HG03442 (cell line): Measurements from ENCODE around the gene FAM120A.

ENCODE experiments used
- ATAC-seq: cut with Tn5 transposase; IDR thresholded peaks from one replicate; pipeline ENCODE4 v1.9.1; 2021; ENCODE audit warnings: mild to moderate bottlenecking, moderate library complexity; ENCODE audit not compliant: unreplicated experiment

FAM120A gene

DNA sequence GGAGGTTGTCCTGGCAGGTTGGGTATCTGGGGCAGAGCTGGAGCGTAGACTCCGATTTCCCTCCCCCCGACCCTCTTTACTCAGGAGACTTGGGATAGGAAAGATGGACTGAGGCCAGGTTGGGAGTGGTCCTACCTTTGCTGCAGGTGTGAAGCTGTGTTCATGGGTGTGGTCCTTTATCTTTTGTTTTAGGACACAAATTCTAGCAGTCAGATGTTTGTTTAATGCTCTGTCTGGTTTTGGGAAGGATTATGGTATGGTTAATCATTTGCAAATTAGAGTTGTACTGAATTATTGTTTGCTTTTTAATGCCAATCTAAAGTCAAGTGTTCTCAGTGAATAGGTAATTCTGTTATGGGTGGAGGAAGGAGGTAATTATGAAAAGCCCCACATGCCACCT lies 16.0 kb downstream of the FAM120A start:
- ATAC-seq = no peak

DNA sequence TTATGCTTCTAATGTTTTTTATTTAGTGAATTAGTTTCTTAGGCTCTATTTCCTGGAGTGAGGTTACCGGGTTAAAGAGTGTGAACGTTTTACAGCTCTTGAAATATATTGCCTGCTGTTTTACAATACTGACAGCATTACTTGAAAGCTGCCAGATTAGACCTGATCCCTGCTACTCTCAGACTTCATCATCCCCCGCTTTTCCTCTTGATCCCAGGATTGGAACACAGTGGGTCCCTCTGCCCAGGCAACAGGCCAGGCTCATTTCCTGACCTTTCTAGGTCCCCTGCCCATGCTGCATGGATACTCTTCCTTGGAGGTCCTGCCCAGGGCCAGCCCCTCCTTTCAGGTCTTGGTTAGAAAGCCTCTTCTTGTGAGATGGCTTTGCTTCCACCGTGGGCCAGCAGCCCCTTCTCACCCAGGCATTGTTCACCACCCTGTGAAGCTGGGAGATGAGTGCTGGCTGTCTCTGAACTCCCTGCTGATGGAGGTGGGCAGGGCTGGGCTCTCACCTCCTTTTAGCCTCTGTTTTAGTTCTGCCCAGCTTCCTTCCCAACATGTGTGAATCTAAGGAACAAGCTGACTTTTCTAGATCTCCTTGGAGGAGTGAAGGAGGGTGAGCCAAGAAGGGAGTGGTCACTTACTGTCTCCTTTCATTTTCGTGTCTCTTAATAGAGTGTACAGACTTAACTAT lies 17.4 kb downstream of the FAM120A start:
- no peak for ATAC-seq

DNA sequence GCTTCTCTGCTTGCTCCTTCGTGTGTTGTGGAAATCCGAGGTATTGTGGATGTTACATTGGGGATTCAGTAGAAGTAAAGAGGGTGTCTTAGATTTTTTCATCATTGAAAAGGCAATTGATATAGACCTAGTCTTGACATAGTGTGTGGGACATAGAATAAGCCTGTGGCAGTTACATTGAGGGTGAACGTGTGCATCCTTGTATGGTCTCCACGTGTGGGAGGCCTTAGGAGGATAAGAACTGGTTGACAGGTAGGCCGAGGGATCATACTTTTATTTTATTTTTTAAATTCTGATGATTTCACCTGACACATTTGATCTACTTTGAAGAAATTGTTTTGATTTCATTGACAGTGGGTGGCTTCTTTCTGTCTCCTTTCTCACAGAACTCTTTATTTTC lies 18.9 kb downstream of the FAM120A start:
- ATAC-seq = no peak

GRCh38 chr9:93471124-93471523 lies 19.6 kb downstream of the FAM120A start:
- ATAC-seq = no peak

- ATAC-seq = no peak
Observed at GRCh38 chr9:93473411-93473810, 21.9 kb downstream of the FAM120A start.

DNA sequence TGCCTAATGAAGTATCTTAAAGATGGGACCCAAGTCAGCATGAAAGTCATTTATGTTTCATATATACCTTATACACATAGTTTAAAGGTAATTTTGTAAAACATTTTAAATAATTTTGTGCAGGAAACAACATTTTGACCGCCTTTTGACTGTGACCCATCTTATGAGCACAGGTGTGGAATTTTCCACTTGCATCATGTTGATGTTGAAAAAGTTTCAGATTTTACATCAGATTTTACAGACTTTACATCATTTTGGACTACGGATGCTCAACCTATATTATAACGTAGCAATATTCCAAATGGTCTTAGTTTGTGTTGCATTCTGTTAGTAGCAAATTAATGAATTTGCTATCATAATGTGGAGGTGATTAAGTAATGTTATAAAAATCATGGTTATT lies 23.6 kb downstream of the FAM120A start:
- ATAC-seq = no peak

- no peak for ATAC-seq
Observed at GRCh38 chr9:93475856-93476255, 24.4 kb downstream of the FAM120A start.

DNA sequence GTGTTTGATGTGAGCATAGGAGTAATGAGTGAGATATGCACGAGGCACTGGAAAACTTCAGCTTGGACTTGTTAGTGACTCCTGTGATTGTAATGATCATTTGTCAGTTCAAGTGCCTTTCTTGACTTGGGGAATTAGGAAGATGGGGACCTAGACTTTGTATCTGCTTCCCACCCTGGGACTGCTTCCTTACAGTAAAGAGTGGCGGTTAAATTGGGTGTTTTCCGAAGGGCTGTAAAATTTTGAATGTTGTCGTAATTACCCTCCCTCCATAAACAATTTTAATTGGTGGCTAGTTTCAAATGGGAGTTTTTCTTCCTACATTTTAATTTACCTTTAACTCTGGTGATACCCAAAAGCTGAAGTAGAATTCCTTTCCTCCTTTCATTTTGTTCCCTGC lies 25.4 kb downstream of the FAM120A start:
- no peak for ATAC-seq

- ATAC-seq = no peak
Observed at GRCh38 chr9:93477397-93477796, 25.9 kb downstream of the FAM120A start.

DNA sequence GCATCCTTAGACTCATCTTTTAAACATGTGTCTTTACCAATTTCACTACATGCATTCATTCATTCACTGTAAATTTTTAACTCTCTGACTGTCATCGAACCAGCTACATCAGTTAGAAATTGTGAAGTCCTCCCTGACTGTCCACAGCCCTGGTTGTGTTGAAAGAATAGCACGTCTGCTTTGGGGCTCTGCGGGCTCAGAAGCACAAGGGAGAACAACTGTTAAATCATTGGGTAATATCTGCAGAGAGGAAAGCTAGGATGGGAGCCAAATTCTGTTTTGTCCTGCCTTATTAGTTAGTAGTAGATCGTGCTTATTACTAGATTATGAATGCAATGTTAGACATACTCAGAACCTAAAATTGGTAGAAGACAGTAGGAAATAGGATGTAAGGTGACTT lies 28.2 kb downstream of the FAM120A start:
- no peak for ATAC-seq

DNA sequence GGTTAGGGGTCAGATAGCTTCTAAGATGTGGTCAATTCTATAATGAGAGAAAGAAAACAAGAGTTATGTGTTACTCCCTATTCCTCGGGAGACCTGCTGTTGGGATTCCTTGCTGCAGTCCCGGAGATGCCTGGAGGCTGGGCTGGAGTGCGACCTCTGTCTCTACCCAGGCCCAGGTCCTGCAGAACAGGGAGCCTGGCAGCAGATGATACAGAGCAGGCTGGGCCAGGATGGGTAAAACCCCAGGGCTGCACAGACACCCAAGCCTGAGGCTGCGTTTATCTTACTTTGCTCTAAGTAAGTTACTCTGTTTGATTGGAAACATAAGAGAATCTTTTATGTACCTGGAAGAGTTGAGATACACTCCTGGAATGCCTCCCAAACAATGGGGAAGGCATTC lies 28.8 kb downstream of the FAM120A start:
- ATAC-seq = no peak

- no peak for ATAC-seq
Observed at GRCh38 chr9:93480728-93481324, 29.3 kb downstream of the FAM120A start.

DNA sequence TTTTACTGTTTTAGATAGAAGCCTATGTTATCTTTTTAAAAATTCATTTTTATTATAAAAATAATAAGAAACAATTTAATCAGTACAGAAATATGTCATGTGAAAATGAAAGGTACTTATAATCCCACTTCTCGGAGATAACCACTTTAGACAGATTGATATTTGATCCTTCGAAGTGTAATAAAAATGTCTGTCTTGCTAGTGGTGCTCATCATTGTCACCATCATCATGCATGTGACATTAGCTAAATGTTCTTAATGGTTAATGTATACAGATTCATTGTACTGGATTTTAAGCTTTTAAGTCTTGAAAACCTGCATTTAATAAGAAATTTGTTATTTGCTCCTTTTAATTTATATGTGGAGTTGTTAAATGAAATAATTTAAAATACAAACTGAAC lies 32.0 kb downstream of the FAM120A start:
- ATAC-seq = no peak

- no peak for ATAC-seq
Observed at GRCh38 chr9:93486268-93486667, 34.8 kb downstream of the FAM120A start.

DNA sequence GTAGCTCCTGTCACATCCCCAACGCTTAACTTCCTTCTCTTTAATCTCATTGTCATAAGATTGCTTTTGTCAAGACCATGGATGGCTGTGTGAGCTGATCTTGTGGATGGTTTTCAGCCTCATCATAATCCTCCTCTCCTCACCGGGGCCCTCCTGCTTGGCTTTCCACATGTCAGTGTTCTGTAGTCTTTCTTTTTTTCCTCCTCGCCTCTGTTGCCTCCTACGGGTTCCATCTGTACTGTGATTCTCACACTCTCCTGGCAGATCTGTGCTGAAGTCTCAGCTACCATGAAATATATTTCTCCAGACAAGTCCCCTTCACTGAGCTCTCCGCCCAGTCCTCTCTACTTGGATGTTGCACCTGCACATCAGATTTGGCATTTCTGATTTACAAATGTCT lies 36.8 kb downstream of the FAM120A start:
- no peak for ATAC-seq

DNA sequence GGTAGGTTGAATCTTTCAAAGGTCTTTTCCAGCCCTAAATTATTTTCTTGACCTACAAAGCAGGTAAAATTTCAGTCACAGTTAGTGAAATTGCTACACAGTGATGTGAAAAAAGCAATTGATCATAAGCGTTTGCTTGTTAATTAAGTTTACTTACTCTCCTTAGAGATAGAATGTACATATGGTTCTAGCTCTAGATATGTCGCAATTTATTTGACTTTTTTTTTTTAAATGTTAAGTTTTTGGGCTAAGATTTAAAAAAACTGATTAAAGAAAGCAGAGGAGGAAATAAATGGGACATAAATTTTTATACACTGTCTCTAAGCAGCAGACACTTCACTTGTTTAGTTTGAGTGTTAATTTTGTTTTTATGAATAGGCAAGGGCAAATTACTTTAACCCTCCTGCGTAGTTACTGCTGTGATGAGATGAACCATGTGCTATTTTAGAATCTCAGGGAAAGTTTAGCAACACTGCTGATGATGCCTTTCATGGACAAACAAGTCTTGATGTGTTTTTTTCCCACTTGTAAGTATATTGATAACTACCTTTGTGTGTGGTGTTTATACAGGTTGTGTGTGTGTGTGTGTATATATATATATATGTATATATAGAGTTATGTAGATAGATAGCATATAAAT lies 40.2 kb downstream of the FAM120A start:
- ATAC-seq = no peak

- ATAC-seq = no peak
Observed at GRCh38 chr9:93492327-93492726, 40.8 kb downstream of the FAM120A start.

GRCh38 chr9:93493949-93494348 lies 42.5 kb downstream of the FAM120A start:
- ATAC-seq = no peak

- no peak for ATAC-seq
Observed at GRCh38 chr9:93496285-93496684, 44.8 kb downstream of the FAM120A start.

DNA sequence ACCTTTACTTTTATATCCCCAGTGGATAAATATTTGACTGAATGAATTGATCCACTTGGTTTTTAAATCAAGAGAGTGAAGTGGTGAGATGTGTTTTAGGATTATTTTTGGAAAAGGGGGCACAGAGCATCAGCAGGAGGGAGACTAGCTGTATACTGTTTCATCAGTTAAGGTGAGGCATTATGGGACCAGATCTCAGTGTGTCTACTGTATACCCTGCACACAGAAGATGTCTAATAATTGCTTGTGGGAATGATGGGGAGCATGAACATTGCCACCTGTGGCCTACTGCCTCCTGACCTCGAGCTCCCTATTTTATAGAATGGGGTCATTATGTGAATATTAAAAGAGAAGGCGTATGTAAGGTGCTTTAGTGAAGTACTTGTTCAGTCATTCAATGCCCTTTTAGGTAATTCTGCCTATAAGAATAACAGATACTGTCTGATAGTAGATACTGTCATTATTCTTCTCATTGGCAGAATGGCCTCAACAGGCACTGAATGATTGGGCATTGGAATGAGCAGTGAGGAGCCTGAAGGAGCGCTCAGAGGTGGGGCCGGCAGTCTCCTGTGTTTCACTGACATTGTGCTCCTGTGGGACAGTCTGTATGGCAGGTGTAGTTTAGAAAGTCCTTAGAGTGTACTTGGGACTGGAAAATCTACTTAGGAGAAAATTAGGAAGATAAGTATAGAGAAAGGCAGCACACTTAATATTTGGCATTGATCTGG lies 49.2 kb downstream of the FAM120A start:
- no peak for ATAC-seq

DNA sequence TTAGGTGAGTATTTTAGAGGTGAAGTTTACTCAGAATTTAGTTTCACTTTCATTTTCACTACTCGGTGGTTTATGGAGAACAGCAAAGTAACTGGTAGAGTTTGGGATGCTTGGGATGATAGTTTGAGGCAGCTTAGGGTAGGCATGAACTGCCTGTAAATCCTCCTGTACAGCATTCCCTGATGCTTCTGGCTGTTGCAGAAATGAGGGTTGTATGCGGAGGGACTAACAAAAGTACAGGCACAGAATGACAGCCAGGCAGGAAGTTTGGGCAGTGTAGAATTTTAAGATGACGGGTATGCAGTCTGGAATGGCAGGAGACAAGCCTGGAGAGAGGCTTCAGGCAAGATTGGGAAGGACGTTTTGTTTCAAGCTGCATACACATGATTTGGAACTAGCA lies 49.9 kb downstream of the FAM120A start:
- ATAC-seq = no peak

DNA sequence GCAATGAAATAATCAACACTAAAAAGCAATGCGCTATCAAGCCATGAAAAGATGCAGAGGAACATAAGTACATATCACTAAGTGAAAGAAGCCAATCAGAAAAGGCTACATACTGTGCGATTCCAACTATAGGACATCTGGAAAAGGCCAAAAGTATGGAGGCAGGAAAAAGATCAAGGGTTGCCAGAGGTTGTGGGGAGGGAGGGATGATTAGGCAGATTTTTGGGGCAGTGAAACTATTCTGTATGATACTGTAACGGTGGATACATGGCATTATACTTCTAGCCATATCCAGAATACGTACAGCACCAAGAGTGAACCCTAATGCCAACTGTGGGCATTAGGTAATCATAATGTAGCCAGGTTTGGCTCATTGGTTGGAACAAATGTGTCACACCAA lies 51.9 kb downstream of the FAM120A start:
- ATAC-seq = no peak
